ENCODE measurements around the gene PDZRN3. TPM values are rescaled to one million over a fixed set of nuclear protein-coding genes. Genes with fewer than 3 reads are reported as not detected.

PDZRN3 gene
- total RNA-seq, 1 experiment from 2014 or later: not detected

GRCh38 chr3:73623346-73623745 lies 1.4 kb downstream of the PDZRN3 start:
- ChIA-PET POLR2A (no interaction called here), CTCF (no interaction called here)
- peak overlapping the region in 1 of 2 experiments; percentile 33; a peak in 1 of 4 replicates for H3K4me3 ChIP-seq (ENCODE audit: low read depth in 2 of 2, low read length in 2 of 2)
- DNase-seq (ENCODE audit: low read depth, low spot score) (no peak), ATAC-seq (no peak)
- no peaks in the 10 kb centered on the region for H3K4me1 ChIP-seq (ENCODE audit: control insufficient read depth, insufficient read depth, low read length)
- no peaks in the 10 kb centered on the region for H3K36me3 ChIP-seq (ENCODE audit: control insufficient read depth, insufficient read depth, low read length)
- in situ Hi-C loops (cut with HindIII; ENCODE audit: low pct_unique_long_range_greater_than_20kb, low sequenced_read_pairs): no loop called here
- H3K27me3 ChIP-seq (ENCODE audit: control insufficient read depth, insufficient read depth, low read length): no peaks in the 10 kb centered on the region
- H3K9me3 ChIP-seq (ENCODE audit: control insufficient read depth, insufficient read depth, low read depth, low read length): no peaks in the 10 kb centered on the region
- no peak overlapping the region for H3K27ac ChIP-seq (ENCODE audit: low read length)
- intact Hi-C loops (cut with micrococcal nuclease; ENCODE audit: unreplicated experiment): no loop called here
- no peak for TF ChIP-seq SIN3A (IDR thresholded peaks at IDR 0.05; ENCODE audit: borderline replicate concordance, insufficient read depth, low read depth, low read length)
- no peak for TF ChIP-seq TCF7L2 (IDR thresholded peaks at IDR 0.05; ENCODE audit: low read depth, low read length)
- TF ChIP-seq POLR2AphosphoS5 (IDR thresholded peaks at IDR 0.05; ENCODE audit: low read depth, low read length): no peak
- no peak for TF ChIP-seq CTCF (IDR thresholded peaks at IDR 0.05)
- no peak for TF ChIP-seq REST (IDR thresholded peaks at IDR 0.05; ENCODE audit: insufficient read depth in 1 of 2, low read depth in 2 of 2, low read length in 1 of 2)
- BruUV-seq (replicated peaks): no TSS peak

GRCh38 chr3:73622091-73622805 lies 2.5 kb downstream of the PDZRN3 start:
- no peaks in the 10 kb centered on the region for H3K4me1 ChIP-seq (ENCODE audit: control insufficient read depth, insufficient read depth, low read length)
- no TSS peak for BruUV-seq (replicated peaks)
- ATAC-seq: no peak
- peak overlapping the region in 1 of 2 experiments; percentile 33; a peak in 1 of 4 replicates for H3K4me3 ChIP-seq (ENCODE audit: low read depth in 2 of 2, low read length in 2 of 2)
- ChIA-PET POLR2A (no interaction called here), CTCF (no interaction called here)
- in situ Hi-C loops (cut with HindIII; ENCODE audit: low pct_unique_long_range_greater_than_20kb, low sequenced_read_pairs): no loop called here
- H3K27ac ChIP-seq (ENCODE audit: low read length): no peak overlapping the region
- DNase-seq (ENCODE audit: low read depth, low spot score): no peak
- H3K9me3 ChIP-seq (ENCODE audit: control insufficient read depth, insufficient read depth, low read depth, low read length): no peaks in the 10 kb centered on the region
- H3K36me3 ChIP-seq (ENCODE audit: control insufficient read depth, insufficient read depth, low read length): no peaks in the 10 kb centered on the region
- TF ChIP-seq TCF7L2 (IDR thresholded peaks at IDR 0.05; ENCODE audit: low read depth, low read length) (no peak), POLR2AphosphoS5 (IDR thresholded peaks at IDR 0.05; ENCODE audit: low read depth, low read length) (no peak), CTCF (IDR thresholded peaks at IDR 0.05) (no peak), SIN3A (IDR thresholded peaks at IDR 0.05; ENCODE audit: borderline replicate concordance, insufficient read depth, low read depth, low read length) (no peak), REST (IDR thresholded peaks at IDR 0.05; ENCODE audit: insufficient read depth in 1 of 2, low read depth in 2 of 2, low read length in 1 of 2) (no peak)
- intact Hi-C loops (cut with micrococcal nuclease; ENCODE audit: unreplicated experiment): no loop called here
- no peaks in the 10 kb centered on the region for H3K27me3 ChIP-seq (ENCODE audit: control insufficient read depth, insufficient read depth, low read length)
